Measurements from ENCODE around the gene CHN2. TPM values are rescaled to one million over a fixed set of nuclear protein-coding genes. Genes with fewer than 3 reads are reported as not detected.

CHN2 gene
- total RNA-seq, 1 experiment from 2014 or later = 0.15 TPM

DNA sequence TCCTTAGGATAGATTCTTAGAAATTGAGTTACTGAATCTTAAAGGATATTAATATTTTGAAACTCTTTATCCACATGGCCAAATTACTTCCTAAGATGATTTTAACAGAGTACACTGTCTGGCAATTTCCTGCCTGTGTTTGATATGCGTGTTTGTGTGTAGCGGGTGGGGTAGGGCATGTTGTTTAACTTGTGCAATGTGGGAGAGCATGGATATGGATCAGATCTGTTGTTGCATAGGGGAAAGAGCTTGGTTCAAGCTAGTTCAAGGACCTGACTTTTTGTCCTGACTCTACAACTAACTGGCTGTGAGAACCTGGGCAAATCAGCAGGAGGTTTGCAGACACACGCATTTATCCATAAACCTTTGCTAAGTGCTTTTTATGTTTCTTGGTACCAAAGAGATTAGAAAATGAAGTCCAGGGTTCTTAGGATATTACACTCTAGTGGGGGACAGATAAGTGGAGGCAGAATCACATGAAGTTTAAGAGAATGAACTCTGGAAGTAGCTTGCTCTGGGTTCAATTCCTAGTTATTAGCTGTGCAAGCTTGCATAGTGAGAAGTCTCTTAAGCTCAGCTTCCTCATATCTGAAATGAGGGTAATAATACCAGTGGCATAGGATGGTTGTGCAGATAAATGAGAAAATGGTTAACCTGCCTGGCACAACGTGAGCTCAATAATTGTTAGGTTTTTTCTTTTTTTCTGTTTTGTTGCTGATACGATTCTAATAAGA lies 272.8 kb downstream of the CHN2 start:
- no TSS peak for BruUV-seq (replicated peaks)
- H3K27ac ChIP-seq (ENCODE audit: low read length) = no peak overlapping the region
- H3K36me3 ChIP-seq (ENCODE audit: control insufficient read depth, insufficient read depth, low read length) = no peaks in the 10 kb centered on the region
- POLR2A ChIA-PET = no interaction called here
- TF ChIP-seq TCF7L2 (IDR thresholded peaks at IDR 0.05; ENCODE audit: low read depth, low read length) (no peak), POLR2AphosphoS5 (IDR thresholded peaks at IDR 0.05; ENCODE audit: low read depth, low read length) (no peak), SIN3A (IDR thresholded peaks at IDR 0.05; ENCODE audit: borderline replicate concordance, insufficient read depth, low read depth, low read length) (no peak)
- TF ChIP-seq, protein P1, sequence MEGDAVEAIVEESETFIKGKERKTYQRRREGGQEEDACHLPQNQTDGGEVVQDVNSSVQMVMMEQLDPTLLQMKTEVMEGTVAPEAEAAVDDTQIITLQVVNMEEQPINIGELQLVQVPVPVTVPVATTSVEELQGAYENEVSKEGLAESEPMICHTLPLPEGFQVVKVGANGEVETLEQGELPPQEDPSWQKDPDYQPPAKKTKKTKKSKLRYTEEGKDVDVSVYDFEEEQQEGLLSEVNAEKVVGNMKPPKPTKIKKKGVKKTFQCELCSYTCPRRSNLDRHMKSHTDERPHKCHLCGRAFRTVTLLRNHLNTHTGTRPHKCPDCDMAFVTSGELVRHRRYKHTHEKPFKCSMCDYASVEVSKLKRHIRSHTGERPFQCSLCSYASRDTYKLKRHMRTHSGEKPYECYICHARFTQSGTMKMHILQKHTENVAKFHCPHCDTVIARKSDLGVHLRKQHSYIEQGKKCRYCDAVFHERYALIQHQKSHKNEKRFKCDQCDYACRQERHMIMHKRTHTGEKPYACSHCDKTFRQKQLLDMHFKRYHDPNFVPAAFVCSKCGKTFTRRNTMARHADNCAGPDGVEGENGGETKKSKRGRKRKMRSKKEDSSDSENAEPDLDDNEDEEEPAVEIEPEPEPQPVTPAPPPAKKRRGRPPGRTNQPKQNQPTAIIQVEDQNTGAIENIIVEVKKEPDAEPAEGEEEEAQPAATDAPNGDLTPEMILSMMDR (IDR thresholded peaks at IDR 0.05) = no peak
- TF ChIP-seq, protein P2, sequence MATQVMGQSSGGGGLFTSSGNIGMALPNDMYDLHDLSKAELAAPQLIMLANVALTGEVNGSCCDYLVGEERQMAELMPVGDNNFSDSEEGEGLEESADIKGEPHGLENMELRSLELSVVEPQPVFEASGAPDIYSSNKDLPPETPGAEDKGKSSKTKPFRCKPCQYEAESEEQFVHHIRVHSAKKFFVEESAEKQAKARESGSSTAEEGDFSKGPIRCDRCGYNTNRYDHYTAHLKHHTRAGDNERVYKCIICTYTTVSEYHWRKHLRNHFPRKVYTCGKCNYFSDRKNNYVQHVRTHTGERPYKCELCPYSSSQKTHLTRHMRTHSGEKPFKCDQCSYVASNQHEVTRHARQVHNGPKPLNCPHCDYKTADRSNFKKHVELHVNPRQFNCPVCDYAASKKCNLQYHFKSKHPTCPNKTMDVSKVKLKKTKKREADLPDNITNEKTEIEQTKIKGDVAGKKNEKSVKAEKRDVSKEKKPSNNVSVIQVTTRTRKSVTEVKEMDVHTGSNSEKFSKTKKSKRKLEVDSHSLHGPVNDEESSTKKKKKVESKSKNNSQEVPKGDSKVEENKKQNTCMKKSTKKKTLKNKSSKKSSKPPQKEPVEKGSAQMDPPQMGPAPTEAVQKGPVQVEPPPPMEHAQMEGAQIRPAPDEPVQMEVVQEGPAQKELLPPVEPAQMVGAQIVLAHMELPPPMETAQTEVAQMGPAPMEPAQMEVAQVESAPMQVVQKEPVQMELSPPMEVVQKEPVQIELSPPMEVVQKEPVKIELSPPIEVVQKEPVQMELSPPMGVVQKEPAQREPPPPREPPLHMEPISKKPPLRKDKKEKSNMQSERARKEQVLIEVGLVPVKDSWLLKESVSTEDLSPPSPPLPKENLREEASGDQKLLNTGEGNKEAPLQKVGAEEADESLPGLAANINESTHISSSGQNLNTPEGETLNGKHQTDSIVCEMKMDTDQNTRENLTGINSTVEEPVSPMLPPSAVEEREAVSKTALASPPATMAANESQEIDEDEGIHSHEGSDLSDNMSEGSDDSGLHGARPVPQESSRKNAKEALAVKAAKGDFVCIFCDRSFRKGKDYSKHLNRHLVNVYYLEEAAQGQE (IDR thresholded peaks at IDR 0.05; ENCODE audit: insufficient read depth in 1 of 2, low read depth in 2 of 2, low read length in 1 of 2) = no peak
- ATAC-seq = no peak
- H3K9me3 ChIP-seq (ENCODE audit: control insufficient read depth, insufficient read depth, low read depth, low read length) = no peaks in the 10 kb centered on the region
- CTCF ChIA-PET = no interaction called here
- peaks cover 46% of the 10 kb centered on the region for H3K27me3 ChIP-seq (ENCODE audit: control insufficient read depth, insufficient read depth, low read length)
- DNase-seq (ENCODE audit: low read depth, low spot score) = no peak
- intact Hi-C loops (cut with micrococcal nuclease; ENCODE audit: unreplicated experiment) = no loop called here
- no peaks in the 10 kb centered on the region for H3K4me1 ChIP-seq (ENCODE audit: control insufficient read depth, insufficient read depth, low read length)
- no peak overlapping the region for H3K4me3 ChIP-seq (ENCODE audit: low read depth in 2 of 2, low read length in 2 of 2)
- in situ Hi-C loops (cut with HindIII; ENCODE audit: low pct_unique_long_range_greater_than_20kb, low sequenced_read_pairs) = no loop called here

DNA sequence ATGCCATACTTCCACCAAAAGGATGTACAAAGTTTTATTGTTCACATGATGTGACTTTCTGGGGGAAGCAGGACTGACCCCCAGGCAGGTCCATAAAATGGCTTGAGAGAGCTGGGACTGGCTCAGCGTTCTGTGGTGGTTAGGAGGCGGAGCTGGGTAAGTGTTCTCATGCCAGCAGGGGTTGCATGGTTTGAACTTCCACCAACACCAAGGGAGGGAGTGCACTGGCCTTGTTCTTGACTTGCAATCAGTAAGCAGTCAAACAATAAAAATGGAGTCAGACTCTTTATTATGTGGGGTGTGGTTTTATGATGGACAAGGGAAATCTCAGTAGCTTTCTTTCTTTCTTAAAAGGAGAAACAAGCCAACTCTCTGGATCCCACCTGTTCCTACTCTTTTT lies 273.6 kb downstream of the CHN2 start:
- TF ChIP-seq, protein P1 (IDR thresholded peaks at IDR 0.05) = no peak
- in situ Hi-C loops (cut with HindIII; ENCODE audit: low pct_unique_long_range_greater_than_20kb, low sequenced_read_pairs) (no loop called here), intact Hi-C loops (cut with micrococcal nuclease; ENCODE audit: unreplicated experiment) (no loop called here)
- DNase-seq (ENCODE audit: low read depth, low spot score) = no peak
- Histone ChIP-seq H3K9me3 (ENCODE audit: control insufficient read depth, insufficient read depth, low read depth, low read length) (no peaks in the 10 kb centered on the region), H3K4me1 (ENCODE audit: control insufficient read depth, insufficient read depth, low read length) (no peaks in the 10 kb centered on the region), H3K27me3 (ENCODE audit: control insufficient read depth, insufficient read depth, low read length) (peaks cover 48% of the 10 kb centered on the region), H3K36me3 (ENCODE audit: control insufficient read depth, insufficient read depth, low read length) (no peaks in the 10 kb centered on the region), H3K4me3 (ENCODE audit: low read depth in 2 of 2, low read length in 2 of 2) (no peak overlapping the region), H3K27ac (ENCODE audit: low read length) (no peak overlapping the region)
- ChIA-PET CTCF (no interaction called here), POLR2A (no interaction called here)
- BruUV-seq (replicated peaks) = no TSS peak
- ATAC-seq = no peak

Data from Panc1 (cell line).